Kidney (tissue), 14 donors: Measurements from ENCODE around the gene GRB10. TPM values are rescaled to one million over a fixed set of nuclear protein-coding genes. Genes with fewer than 3 reads are reported as not detected.
A peak's percentile ranks its signal among the peaks of the same experiment; 100 is the strongest.

Source experiments
- DNase-seq, 5 donors: peaks; one replicate each; pipeline ENCODE4 v3.0.0-alpha.2; 2013 to 2020
- FAIRE-seq: peaks from 2 replicates; lab custom pipeline; 2012; peaks lifted over from hg19 to GRCh38; lab: Jason Lieb, UNC
- H3K27ac ChIP-seq, 2 donors: one replicate each; pipeline ENCODE4 v1.7.0; 2013; ENCODE audit warnings: low read depth in 2 of 2, low read length in 2 of 2, inconsistent platforms in 1 of 2
- H3K27me3 ChIP-seq: one replicate; pipeline ENCODE4 v1.7.1; 2013; ENCODE audit warnings: low read length, inconsistent platforms; ENCODE audit not compliant: control insufficient read depth, insufficient read depth
- H3K36me3 ChIP-seq, 3 donors: one replicate each; pipeline versions ENCODE4 v1.7.0 to v1.7.1; 2013; ENCODE audit warnings: low read length in 3 of 3, control low read depth in 1 of 3, inconsistent platforms in 1 of 3; ENCODE audit not compliant: insufficient read depth in 3 of 3, control insufficient read depth in 2 of 3
- H3K4me1 ChIP-seq, 3 donors: one replicate each; pipeline versions ENCODE4 v1.7.0 to v1.7.1; 2013; ENCODE audit warnings: low read length in 3 of 3, inconsistent platforms in 1 of 3, low read depth in 1 of 3; ENCODE audit not compliant: control insufficient read depth in 2 of 3, insufficient read depth in 2 of 3
- H3K4me3 ChIP-seq, 3 donors: one replicate each; pipeline versions ENCODE4 v1.7.0 to v1.8.1; 2013; ENCODE audit warnings: low read length in 3 of 3, control low read depth in 1 of 3, inconsistent platforms in 1 of 3
- H3K9ac ChIP-seq, 3 donors: one replicate each; pipeline versions ENCODE4 v1.7.0 to v1.7.1; 2013; ENCODE audit warnings: low read length in 3 of 3, control low read depth in 1 of 3, inconsistent platforms in 1 of 3
- H3K9me3 ChIP-seq, 3 donors: one replicate each; pipeline versions ENCODE4 v1.7.0 to v1.7.1; 2013; ENCODE audit warnings: low read length in 3 of 3, control low read depth in 1 of 3, inconsistent platforms in 1 of 3; ENCODE audit not compliant: control insufficient read depth in 2 of 3, insufficient read depth in 1 of 3
- CTCF ChIP-seq: IDR thresholded peaks from 3 replicates; pipeline ENCODE4 v1.5.1; 2012; ENCODE audit warnings: mild to moderate bottlenecking, moderate library complexity, borderline replicate concordance; ENCODE audit not compliant: insufficient read depth; ENCODE audit errors: extremely low read depth
- intact Hi-C: fragments of 100-400 bp; cut with DNase I; formaldehyde crosslinking; loops from one replicate; pipeline ENCODE4 v1.11.1; 2022
- polyA plus RNA-seq: library from polyadenylated mRNA; stranded (reverse); fragments of 350-450 nt; fragmentation: Illumina TruSeq; extraction: RNeasy Lipid Tissue Mini Kit (QIAGEN cat#74804); gene quantifications from one replicate; pipeline ENCODE4 v1.2.3, GENCODE V29; 2014; ENCODE audit warnings: low read depth, low replicate concordance; ENCODE audit not compliant: insufficient read depth
- total RNA-seq: library from RNA; stranded (reverse); fragmentation: NEBNext Ultra II Directional; extraction: Animal tissue kit (Norgen Biotek cat#: 25700); gene quantifications from one replicate; pipeline ENCODE4 v1.2.1, GENCODE V29; 2021
- donor health status: control.
- donor health status: control.
- donor health status: control.
- donor health status: control.
- donor health status: control.
- donor health status: DM: yes; HTN: yes; CAD: no.
- donor health status: Normal renal cell carcinoma (clear cell type).

The GRB10 gene
- total and polyA plus RNA-seq, 2 donors from 2014 or later, result 32.3 to 57.8 TPM

- H3K27ac ChIP-seq, result no peak overlapping the region
- intact Hi-C loops, result no loop called here
- FAIRE-seq (no peak), DNase-seq (no peak)
- peaks cover 0 to 2% (median 0%) of the 10 kb centered on the region in 3 donors for H3K36me3 ChIP-seq
- no peaks in the 10 kb centered on the region for H3K27me3 ChIP-seq
- no peaks in the 10 kb centered on the region for H3K9me3 ChIP-seq
- H3K4me1 ChIP-seq, result peaks cover 0 to 12% (median 4%) of the 10 kb centered on the region in 3 donors
- no peak overlapping the region for H3K9ac ChIP-seq
- H3K4me3 ChIP-seq, result no peak overlapping the region
- no peak for TF ChIP-seq CTCF
Measured at GRCh38 chr7:50718876-50719275, 63.8 kb downstream of the GRB10 start.

- Histone ChIP-seq H3K9me3 (no peaks in the 10 kb centered on the region), H3K36me3 (no peaks in the 10 kb centered on the region), H3K4me3 (no peak overlapping the region), H3K27ac (no peak overlapping the region), H3K4me1 (peaks cover 0 to 13% (median 3%) of the 10 kb centered on the region in 3 donors), H3K9ac (no peak overlapping the region), H3K27me3 (no peaks in the 10 kb centered on the region)
- peak in 1 of 5 donors; percentile 40 for DNase-seq
- no peak for FAIRE-seq
- intact Hi-C loops, result no loop called here
- TF ChIP-seq CTCF, result no peak
Measured at GRCh38 chr7:50718311-50718710, 64.4 kb downstream of the GRB10 start.

DNA sequence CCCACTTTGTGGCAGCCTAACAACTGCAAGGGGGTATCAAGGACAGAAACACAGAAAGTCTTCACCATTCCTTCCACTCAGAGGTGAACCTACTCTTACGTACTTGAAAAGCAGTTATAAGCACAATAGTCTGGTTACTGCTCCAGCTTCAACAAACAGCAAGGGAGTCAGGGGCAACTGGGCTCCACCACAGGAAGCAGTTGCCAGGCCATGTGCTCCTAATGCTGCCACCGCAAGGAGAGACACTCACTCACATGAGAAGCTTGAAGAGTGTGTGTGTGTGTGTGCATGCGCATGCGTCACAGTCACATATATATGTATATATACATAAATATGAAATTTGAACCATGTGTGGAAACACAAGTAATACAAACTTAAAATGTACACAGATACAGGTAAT, 65.5 kb downstream of the GRB10 start:
- H3K9me3 ChIP-seq, result no peaks in the 10 kb centered on the region
- no peak overlapping the region for H3K27ac ChIP-seq
- intact Hi-C loops, result no loop called here
- H3K36me3 ChIP-seq, result no peaks in the 10 kb centered on the region
- no peak overlapping the region for H3K9ac ChIP-seq
- TF ChIP-seq CTCF, result no peak
- H3K4me3 ChIP-seq, result no peak overlapping the region
- peaks cover 6 to 15% (median 10%) of the 10 kb centered on the region in 3 donors for H3K4me1 ChIP-seq
- no peak for DNase-seq
- FAIRE-seq, result no peak
- no peaks in the 10 kb centered on the region for H3K27me3 ChIP-seq

- no peak for DNase-seq
- intact Hi-C loops, result no loop called here
- TF ChIP-seq CTCF, result no peak
- Histone ChIP-seq H3K4me3 (no peak overlapping the region), H3K36me3 (no peaks in the 10 kb centered on the region), H3K27ac (no peak overlapping the region), H3K9ac (no peak overlapping the region), H3K27me3 (no peaks in the 10 kb centered on the region), H3K4me1 (peaks cover 9 to 16% (median 9%) of the 10 kb centered on the region in 3 donors), H3K9me3 (no peaks in the 10 kb centered on the region)
- no peak for FAIRE-seq
Measured at GRCh38 chr7:50714857-50715256, 67.8 kb downstream of the GRB10 start.
